Non-pigmented ciliary epithelial cell (primary cell): ENCODE data around the gene SLC7A5.

Experiments
- DNase-seq: peaks from one replicate; pipeline ENCODE4 v3.0.0-alpha.2; 2010; ENCODE audit warnings: low read depth

The SLC7A5 gene

DNA sequence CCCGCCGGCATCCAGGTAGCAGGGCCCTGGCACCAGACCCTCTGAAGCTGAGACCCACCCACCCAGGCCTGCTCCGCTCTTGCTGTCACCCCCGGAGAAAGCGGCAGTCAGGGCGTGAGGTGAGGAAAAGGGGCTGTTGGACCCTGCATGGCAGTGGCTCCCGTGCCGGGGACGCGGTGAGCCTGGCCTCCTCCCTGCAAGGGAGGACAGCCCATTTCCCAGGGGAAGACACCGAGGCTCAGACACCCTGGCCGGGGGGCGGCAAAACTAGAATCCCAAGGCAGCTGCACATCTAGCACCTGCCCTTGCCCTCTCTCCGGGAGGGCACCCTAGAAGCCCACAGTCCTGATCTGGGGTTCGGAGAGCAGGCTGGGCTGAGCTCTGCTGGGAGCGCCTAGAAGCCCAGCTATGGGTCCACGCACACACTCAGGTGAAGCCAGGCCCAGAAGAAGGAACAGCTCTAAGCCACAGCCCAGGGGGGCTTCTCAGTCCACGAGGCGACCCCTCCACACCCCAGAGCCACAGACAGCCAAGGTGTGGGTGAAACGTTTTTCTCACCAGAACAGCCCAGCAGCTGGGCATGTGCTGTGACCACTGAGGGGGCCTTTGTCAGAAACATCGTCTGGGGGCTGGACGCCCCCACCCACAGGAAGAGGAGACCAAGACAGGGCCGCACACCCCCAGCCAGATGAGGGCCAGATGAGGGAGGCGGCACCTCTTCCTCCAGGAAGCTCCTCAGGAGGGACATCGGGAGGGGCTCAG lies 22.4 kb downstream of the SLC7A5 start:
- no peak for DNase-seq

DNA sequence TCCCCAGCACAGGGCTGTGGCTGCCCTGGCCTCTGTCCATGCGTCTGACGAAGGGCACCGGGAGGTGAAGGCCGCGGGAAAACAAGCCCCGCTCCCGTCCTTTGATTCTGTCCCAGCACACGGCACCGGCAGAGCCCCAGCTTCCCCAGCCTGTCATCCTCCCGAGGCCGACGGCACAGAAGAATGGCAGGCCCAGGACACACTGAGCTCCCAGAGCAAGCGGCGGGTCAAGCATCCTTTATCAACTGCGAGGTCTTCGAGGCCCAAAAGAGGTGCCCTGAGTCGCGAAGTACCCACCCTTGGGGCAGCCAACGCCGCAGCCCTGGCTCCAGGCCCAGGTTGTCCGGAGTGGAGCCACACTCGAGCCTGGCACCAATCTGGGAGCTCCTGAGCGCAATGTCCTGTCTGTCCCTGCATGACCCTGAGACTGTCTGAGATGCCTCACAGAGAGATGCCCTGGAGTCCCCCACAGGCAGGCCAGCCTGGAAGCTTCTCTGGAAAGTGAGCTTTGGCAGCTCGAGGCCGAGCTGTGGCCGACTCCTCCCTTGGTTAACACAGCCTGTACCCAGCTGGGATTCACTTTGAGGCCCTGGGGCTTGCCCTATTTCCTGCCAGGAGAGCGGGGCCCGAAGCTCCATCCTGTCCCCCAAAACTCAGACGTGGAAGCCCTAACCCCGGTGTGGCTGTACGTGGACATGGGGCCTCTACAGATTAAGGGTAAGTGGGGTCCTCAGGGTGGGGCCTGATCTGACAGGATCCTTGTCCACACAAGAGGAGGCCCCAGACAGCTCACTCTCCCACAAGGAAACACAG lies 23.3 kb downstream of the SLC7A5 start:
- DNase-seq = no peak

DNA sequence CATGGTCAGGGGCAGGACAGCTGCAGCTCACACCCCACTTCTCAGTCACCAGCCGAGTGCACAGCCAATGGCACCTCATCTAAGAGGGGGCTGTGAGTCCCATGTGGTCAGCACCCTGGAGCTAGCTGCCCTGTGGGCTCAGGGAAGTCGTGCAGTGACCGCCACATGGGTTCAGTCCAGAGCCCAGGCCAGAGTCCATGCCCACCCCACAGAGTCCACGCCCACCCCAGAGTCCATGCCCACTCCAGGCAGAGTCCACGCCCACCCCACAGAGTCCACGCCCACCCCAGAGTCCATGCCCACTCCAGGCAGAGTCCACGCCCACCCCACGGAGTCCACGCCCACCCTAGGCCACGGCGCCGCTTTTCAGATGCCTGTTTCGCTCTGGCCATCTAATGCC lies 24.1 kb downstream of the SLC7A5 start:
- DNase-seq = no peak

- DNase-seq = no peak
Measured at GRCh38 chr16:87844809-87845208, 24.5 kb downstream of the SLC7A5 start.

DNA sequence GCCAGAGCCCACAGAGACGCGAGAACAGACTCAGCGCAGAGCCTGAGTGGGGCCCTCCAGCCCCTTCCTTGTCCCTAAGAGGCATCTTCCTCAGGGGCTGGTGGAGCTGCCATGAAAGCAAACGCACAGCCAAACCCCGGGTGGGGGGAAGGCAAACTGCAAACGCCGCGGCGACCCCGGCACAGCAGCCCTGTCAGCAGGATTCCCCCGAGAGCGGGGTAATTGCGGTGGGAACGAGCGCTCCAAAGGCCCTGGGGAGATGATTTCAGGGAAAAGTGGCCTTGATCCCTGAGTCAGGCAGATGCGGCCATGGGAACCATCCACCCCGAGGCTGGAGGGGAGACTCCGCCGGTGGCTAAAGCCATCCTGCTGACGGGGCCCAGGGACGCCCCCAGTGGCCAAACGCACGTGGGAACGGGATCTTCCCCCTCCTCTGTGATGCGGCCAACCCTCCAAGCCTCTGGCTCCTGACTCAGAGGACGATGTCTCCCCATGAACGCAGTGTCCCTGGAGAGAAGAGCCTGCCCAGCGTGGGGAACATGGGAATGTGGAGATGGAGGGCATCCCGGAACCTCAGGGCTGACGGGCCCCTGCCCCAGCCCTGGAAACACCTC lies 25.1 kb downstream of the SLC7A5 start:
- DNase-seq = no peak

- no peak for DNase-seq
Measured at GRCh38 chr16:87843678-87844105, 25.6 kb downstream of the SLC7A5 start.

DNA sequence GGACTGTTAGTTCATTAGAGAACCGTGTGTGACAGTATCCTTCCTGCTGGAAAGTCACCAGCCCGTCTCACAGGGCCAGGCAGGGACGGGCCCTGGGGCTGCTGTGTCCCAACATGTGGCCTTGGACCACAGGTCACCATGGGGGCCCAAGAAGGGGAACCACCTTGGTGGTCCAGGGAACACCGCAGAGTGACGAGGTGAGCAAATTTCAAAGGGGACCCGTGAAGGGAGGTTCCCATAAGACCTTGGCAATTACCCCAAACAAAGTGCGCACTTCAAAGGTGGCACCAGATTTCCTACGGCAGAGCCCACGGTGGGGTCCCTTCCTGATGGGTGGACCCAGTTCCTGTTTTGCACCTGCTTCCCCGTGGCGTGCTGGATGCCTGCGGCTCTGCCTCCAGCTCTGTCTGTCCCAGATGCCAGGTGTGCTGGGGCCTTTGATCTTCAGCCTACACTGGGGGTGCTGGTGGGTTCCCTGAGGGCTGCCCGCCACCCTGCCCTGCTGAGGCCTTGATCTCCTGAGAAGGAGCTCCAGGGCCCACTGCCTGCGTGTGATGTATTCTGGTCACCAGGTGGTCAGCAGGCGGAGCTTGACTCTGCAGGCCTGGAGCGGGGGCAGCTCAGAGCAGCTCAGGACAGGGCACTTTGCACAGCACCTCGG lies 27.0 kb downstream of the SLC7A5 start:
- no peak for DNase-seq

GRCh38 chr16:87841340-87842208 lies 27.7 kb downstream of the SLC7A5 start:
- no peak for DNase-seq

DNA sequence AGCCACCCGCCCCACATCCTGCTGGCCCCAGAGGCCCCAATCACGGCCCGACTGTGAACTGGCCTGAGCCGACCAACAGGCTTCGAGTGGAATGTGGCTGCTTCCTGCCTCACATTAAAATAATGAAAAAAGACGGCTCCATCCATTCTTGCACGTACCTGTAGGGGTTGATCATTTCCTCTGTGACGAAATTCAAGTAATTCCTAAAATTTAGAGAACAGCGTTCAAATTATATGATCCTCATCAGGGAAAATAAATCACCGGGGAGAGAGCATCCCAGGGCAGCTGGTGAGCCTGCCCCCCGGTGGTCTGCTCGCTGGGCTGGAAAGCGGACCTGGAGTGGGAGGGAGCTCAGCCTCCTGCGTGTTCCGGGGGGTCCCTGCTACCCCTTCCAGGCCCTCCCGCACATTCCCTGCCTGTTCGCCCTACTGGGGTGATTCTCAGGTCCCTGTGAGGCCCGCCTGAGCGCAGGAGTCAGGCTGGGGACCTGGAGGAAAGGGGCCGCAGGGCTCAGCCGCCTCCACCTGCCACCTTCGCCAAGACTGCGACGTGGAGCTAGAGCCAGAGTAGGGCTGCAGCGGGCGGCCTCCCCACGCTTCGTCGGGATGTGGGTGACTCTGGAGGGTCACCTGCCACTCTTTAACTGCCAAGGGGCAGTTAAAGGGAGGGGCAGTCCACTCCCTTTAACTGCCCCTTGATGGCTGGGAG lies 28.9 kb downstream of the SLC7A5 start:
- DNase-seq = no peak

- DNase-seq = no peak
Measured at GRCh38 chr16:87839542-87840270, 29.6 kb downstream of the SLC7A5 start.

GRCh38 chr16:87838643-87839541 lies 30.4 kb downstream of the SLC7A5 start:
- DNase-seq = no peak

- DNase-seq = no peak
Measured at GRCh38 chr16:87837627-87838289, 31.5 kb downstream of the SLC7A5 start.

DNA sequence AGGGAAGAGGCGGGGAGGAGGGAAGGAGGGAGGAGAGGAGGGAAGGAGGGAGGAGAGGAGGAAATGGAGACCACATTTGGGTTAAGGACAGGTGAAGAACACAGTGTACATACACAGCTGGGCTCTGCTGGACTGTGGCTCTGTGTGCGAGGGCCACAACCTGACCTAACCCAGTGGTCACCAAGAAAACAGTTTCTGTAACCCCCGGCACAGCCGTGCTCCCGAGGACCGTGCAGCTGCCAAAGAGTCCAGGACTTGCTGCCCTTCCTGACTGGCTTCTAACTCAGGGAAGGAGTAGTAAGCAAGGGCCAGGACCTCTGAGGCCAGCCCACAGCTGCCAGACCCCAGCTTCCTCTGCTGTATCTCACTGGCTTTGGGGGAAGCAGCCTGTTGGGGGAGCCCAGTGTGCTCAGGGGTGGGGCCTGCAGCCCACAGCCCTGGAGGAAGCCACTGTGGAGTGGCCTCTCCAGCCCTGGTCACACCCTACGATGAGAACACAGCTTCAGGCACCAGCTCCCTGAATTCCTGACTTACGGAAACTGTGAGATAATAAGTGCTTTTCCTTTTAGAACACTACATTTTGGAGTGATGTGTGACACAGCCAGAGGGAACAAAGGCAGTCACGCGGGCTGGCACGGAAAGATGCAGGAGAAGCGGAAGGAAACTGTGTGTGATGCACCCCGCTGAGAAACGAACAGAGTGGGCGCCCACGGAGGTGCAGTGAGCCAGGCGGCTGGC lies 32.3 kb downstream of the SLC7A5 start:
- no peak for DNase-seq

GRCh38 chr16:87836346-87836843 lies 32.9 kb downstream of the SLC7A5 start:
- no peak for DNase-seq

- DNase-seq = no peak
Measured at GRCh38 chr16:87835882-87836331, 33.4 kb downstream of the SLC7A5 start.

DNA sequence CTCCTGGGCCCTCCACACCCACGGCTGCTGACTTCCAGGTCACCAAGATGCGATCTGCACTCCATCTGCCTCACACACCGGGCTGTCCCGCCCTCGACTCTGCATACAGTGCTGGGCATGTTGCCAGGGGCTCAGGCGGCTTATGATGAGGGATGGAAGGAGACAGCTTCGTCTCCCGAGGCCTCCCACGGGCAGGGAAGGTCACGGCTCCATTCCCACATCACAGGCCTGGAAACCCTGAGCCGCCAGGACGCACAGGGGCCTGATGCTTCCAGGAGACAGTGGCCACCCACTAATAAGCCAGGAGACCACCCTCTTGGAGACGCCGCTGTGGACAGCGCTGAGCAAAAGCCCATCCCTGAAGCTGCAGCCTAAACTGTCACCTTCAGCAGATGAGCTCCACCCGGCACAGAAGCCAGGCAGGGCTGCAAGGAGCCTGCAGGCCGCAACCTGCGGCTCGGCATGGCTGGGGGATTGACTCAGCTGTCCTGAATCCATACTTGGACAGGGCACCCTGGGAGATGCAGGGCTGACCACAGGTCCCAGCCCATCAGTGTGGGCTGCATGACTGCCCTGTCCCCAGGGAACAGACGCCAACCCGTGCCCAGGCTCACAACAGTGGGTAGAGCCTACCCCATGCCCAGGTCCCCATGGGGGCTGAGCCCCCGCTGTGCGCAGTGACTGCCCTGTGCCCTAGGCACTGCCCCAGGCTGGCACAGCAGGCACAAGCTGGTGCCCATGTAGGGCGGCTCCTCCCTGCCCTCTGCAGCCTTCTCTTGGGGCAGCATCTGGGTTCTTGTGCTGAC lies 34.4 kb downstream of the SLC7A5 start:
- DNase-seq = peak; percentile 37
